HepG2 (cell line): ENCODE measurements around the gene MYO7B. TPM values are rescaled to one million over a fixed set of nuclear protein-coding genes. Genes with fewer than 3 reads are reported as not detected.

ENCODE experiments used
- AKAP8 ChIP-seq: sonication (generic); formaldehyde crosslinking; IDR thresholded peaks from 2 replicates; pipeline ENCODE4 v1.5.1; 2020; ENCODE audit warnings: mild to moderate bottlenecking, missing genetic modification reagents
- HINFP ChIP-seq: sonication (generic); formaldehyde crosslinking; IDR thresholded peaks from 2 replicates; pipeline ENCODE4 v1.4.0; 2020; ENCODE audit warnings: low read depth, mild to moderate bottlenecking, missing genetic modification reagents
- KLF11 ChIP-seq: IDR thresholded peaks from 2 replicates; pipeline ENCODE4 v1.6.1; 2016; ENCODE audit warnings: missing compliant biosample characterization
- KMT2A ChIP-seq: sonication (generic); formaldehyde crosslinking; IDR thresholded peaks from 2 replicates; pipeline ENCODE4 v1.4.0; 2020; ENCODE audit warnings: missing genetic modification reagents
- MNT ChIP-seq: fragments of 450-650 bp; IDR thresholded peaks from 2 replicates; pipeline ENCODE4 v1.6.1; 2016
- NFYB ChIP-seq: sonication (generic); formaldehyde crosslinking; IDR thresholded peaks from 2 replicates; pipeline ENCODE4 v1.4.0; 2020; ENCODE audit warnings: missing genetic modification reagents
- PCBP2 ChIP-seq: fragments of 200-400 bp; formaldehyde crosslinking; optimal IDR thresholded peaks from 2 replicates; pipeline ENCODE3; 2018; ENCODE audit warnings: low read length, low read depth; ENCODE audit not compliant: poor library complexity, severe bottlenecking
- PRMT3 ChIP-seq: sonication (generic); formaldehyde crosslinking; IDR thresholded peaks from 2 replicates; pipeline ENCODE4 v1.8.1; 2022; ENCODE audit warnings: low read depth, mild to moderate bottlenecking, moderate library complexity, missing genetic modification reagents, borderline replicate concordance
- SALL2 ChIP-seq: sonication (generic); formaldehyde crosslinking; IDR thresholded peaks from 2 replicates; pipeline ENCODE4 v1.8.1; 2023; ENCODE audit warnings: mild to moderate bottlenecking, missing genetic modification reagents, inconsistent platforms
- TBX3 ChIP-seq: fragments of 450-650 bp; IDR thresholded peaks from 2 replicates; pipeline ENCODE4 v1.6.1; 2017; ENCODE audit warnings: antibody characterized with exemption, mild to moderate bottlenecking, inconsistent platforms, borderline replicate concordance
- ZBTB38 ChIP-seq: sonication (generic); formaldehyde crosslinking; IDR thresholded peaks from 2 replicates; pipeline ENCODE4 v1.5.1; 2020; ENCODE audit warnings: mild to moderate bottlenecking, missing genetic modification reagents
- ZC3H4 ChIP-seq: sonication (generic); formaldehyde crosslinking; IDR thresholded peaks from 2 replicates; pipeline ENCODE4 v1.4.0; 2020; ENCODE audit warnings: missing genetic modification reagents, borderline replicate concordance
- ZFP36L1 ChIP-seq: sonication (generic); formaldehyde crosslinking; IDR thresholded peaks from 2 replicates; pipeline ENCODE4 v1.8.0; 2022; ENCODE audit warnings: mild to moderate bottlenecking, missing genetic modification reagents, moderate library complexity
- ZNF331 ChIP-seq: sonication (generic); formaldehyde crosslinking; IDR thresholded peaks from 2 replicates; pipeline ENCODE4 v1.4.0; 2020; ENCODE audit warnings: missing genetic modification reagents
- ZNF567 ChIP-seq: sonication (generic); formaldehyde crosslinking; IDR thresholded peaks from 2 replicates; pipeline ENCODE4 v1.8.1; 2023; ENCODE audit warnings: mild to moderate bottlenecking, missing genetic modification reagents, borderline replicate concordance
- ZNF629 ChIP-seq: sonication (generic); formaldehyde crosslinking; conservative IDR thresholded peaks from 2 replicates; pipeline ENCODE4 v1.5.0; 2020; ENCODE audit warnings: missing genetic modification reagents
- ZNF75D ChIP-seq: sonication (generic); formaldehyde crosslinking; IDR thresholded peaks from 2 replicates; pipeline ENCODE4 v1.8.1; 2023; ENCODE audit warnings: missing genetic modification reagents, mild to moderate bottlenecking, borderline replicate concordance
- ZNF775 ChIP-seq: sonication (generic); formaldehyde crosslinking; IDR thresholded peaks from 2 replicates; pipeline ENCODE4 v1.4.0; 2020; ENCODE audit warnings: missing genetic modification reagents, mild to moderate bottlenecking, moderate library complexity, borderline replicate concordance
- ZNF788 ChIP-seq: sonication (generic); formaldehyde crosslinking; IDR thresholded peaks from 2 replicates; pipeline ENCODE4 v1.5.0; 2020; ENCODE audit warnings: mild to moderate bottlenecking, missing genetic modification reagents, borderline replicate concordance
- ZSCAN25 ChIP-seq: sonication (generic); formaldehyde crosslinking; IDR thresholded peaks from 2 replicates; pipeline ENCODE4 v1.8.0; 2022; ENCODE audit warnings: mild to moderate bottlenecking, missing genetic modification reagents
- polyA plus RNA-seq, 8 experiments: library from polyadenylated mRNA; depleted of rRNA in 3 of 8; stranded (reverse) in 7 of 8; unstranded in 1 of 8; fragments of >200 nt; fragmentation: Illumina TruSeq in 4 of 8; extraction: Trizol in 4 of 8; gene quantifications; 2 replicates each; pipeline versions ENCODE4 v1.2.1 to v1.2.3, GENCODE V29; 2011 to 2016; ENCODE audit warnings: low read depth in 4 of 8, missing spikeins in 1 of 8, mixed read lengths in 1 of 8; ENCODE audit not compliant: insufficient read depth in 1 of 8
- total RNA-seq, 5 experiments: library from RNA; depleted of rRNA; stranded (reverse); fragments of >200 nt; fragmentation: Illumina TruSeq; extraction: Trizol; gene quantifications; 2 replicates each; pipeline ENCODE4 v1.2.3, GENCODE V29; 2016; ENCODE audit warnings: low read depth in 1 of 5
- TF ChIP-seq, protein P1 (sequence below): sonication (generic); formaldehyde crosslinking; conservative IDR thresholded peaks from 2 replicates; pipeline ENCODE4 v1.4.0; 2020; ENCODE audit warnings: missing genetic modification reagents
- TF ChIP-seq, protein P2 (sequence below): sonication (generic); formaldehyde crosslinking; IDR thresholded peaks from 2 replicates; pipeline ENCODE4 v1.8.1; 2023; ENCODE audit warnings: missing genetic modification reagents, mild to moderate bottlenecking, borderline replicate concordance

The MYO7B gene
- total and polyA plus RNA-seq, 2 of the 13 experiments (the other 11 are each of a cell fraction or from before 2014, with no cell fraction given) = not detected

DNA sequence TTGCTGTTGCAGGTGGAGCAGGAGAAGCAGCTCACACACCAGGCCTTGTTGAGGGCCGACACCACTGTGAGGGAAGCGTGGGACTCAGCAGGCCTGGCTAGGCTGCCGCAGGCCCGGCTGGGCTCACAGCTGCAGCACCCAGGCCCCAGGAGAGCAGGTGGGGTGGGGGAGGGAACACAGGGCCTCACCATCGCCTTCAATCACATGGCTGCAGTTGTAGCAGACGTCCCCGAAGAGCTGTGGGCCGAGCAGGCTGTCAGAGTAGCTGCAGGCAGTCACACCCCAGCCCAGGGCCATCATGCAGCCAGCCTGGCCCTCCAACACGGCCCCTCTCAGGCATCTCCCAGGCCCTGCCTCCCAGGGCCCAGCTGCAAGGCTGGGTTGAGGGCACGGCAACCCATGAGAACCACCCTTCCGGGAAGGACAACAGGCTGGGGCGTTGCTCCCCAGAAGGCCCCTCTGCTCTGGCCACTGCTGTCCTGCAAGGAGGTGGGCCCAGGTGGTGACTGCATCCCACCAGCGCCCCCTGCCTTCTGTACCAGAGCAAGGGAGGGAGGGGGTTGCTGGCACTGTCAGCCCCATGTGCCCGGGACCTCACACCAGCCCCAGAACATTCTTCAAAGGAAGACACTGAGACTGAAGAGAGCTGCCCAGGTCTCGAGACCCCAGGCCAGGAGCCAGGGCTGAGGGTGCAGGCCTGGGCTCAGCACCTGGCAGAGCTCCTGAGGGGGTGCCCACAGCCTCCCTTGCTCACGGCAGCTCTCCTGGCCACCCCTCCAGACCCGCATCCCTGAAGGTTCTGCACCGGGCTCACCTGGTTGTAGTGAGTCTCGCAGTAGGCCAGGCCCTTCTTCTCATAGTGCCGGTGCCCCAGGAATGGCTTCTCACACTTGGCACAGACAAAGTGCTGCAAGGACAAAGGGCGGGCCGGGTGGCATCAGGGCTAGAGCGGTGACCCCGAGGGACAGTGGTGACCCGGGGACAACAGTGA lies 104.9 kb downstream of the MYO7B start (continued):
- TF ChIP-seq MNT = no peak
- no peak for TF ChIP-seq TBX3
- TF ChIP-seq ZSCAN25 = no peak
- TF ChIP-seq KMT2A (CRISPR knock-in tag) = no peak
- no peak for TF ChIP-seq ZNF629 (CRISPR knock-in tag)
- 0 out of 2 replicates have a peak, but pooled peaks have one; percentile 13 for TF ChIP-seq ZBTB38 (CRISPR knock-in tag)
- TF ChIP-seq PCBP2 = no peak
- TF ChIP-seq NFYB (CRISPR knock-in tag) = no peak
- TF ChIP-seq, protein P1, sequence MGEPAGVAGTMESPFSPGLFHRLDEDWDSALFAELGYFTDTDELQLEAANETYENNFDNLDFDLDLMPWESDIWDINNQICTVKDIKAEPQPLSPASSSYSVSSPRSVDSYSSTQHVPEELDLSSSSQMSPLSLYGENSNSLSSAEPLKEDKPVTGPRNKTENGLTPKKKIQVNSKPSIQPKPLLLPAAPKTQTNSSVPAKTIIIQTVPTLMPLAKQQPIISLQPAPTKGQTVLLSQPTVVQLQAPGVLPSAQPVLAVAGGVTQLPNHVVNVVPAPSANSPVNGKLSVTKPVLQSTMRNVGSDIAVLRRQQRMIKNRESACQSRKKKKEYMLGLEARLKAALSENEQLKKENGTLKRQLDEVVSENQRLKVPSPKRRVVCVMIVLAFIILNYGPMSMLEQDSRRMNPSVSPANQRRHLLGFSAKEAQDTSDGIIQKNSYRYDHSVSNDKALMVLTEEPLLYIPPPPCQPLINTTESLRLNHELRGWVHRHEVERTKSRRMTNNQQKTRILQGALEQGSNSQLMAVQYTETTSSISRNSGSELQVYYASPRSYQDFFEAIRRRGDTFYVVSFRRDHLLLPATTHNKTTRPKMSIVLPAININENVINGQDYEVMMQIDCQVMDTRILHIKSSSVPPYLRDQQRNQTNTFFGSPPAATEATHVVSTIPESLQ = no peak
- no peak for TF ChIP-seq HINFP (CRISPR knock-in tag)
- TF ChIP-seq KLF11 = no peak
- no peak for TF ChIP-seq PRMT3
- no peak for TF ChIP-seq ZNF775 (CRISPR knock-in tag)
- TF ChIP-seq ZNF331 (CRISPR knock-in tag) = peak; percentile 8; the same call in 1 of the 2 replicates
- no peak for TF ChIP-seq SALL2
- TF ChIP-seq AKAP8 (CRISPR knock-in tag) = no peak
- TF ChIP-seq, protein P2, sequence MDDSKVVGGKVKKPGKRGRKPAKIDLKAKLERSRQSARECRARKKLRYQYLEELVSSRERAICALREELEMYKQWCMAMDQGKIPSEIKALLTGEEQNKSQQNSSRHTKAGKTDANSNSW (CRISPR knock-in tag) = no peak
- TF ChIP-seq ZC3H4 (CRISPR knock-in tag) = no peak
- TF ChIP-seq ZNF788 (CRISPR knock-in tag) = peak; percentile 33; the same call in 1 of the 2 replicates
- 0 out of 2 replicates have a peak, but pooled peaks have one; percentile 75 for TF ChIP-seq ZNF567 (CRISPR knock-in tag)
- TF ChIP-seq ZFP36L1 (CRISPR knock-in tag) = no peak
- TF ChIP-seq ZNF75D (CRISPR knock-in tag) = no peak
